K562 (cell line): Measurements from ENCODE around the gene PNRC1. TPM values are rescaled to one million over a fixed set of nuclear protein-coding genes. Genes with fewer than 3 reads are reported as not detected.

Source experiments
- BCLAF1 ChIP-seq, 2 experiments: fragments of 450-650 bp in 1 of 2; IDR thresholded peaks; 2 replicates each; pipeline ENCODE4 v1.6.1; 2011 to 2017; ENCODE audit warnings: low read depth in 2 of 2, antibody characterized with exemption in 1 of 2, borderline replicate concordance in 1 of 2, low read length in 1 of 2, mild to moderate bottlenecking in 1 of 2, mixed read lengths in 1 of 2; ENCODE audit not compliant: control insufficient read depth in 1 of 2
- IRF9 ChIP-seq: fragments of 450-650 bp; IDR thresholded peaks from 2 replicates; pipeline ENCODE4 v1.6.1; 2016; ENCODE audit warnings: missing biosample characterization, missing genetic modification characterization
- MYNN ChIP-seq, 2 experiments: sonication (generic); formaldehyde crosslinking in 1 of 2; IDR thresholded peaks; 2 replicates each; pipeline versions ENCODE4 v1.5.0 to v1.6.1; 2016 to 2020; ENCODE audit warnings: antibody characterized with exemption in 1 of 2, missing genetic modification reagents in 1 of 2
- TRIM24 ChIP-seq, 2 experiments: fragments of 450-650 bp; IDR thresholded peaks; 2 replicates each; pipeline ENCODE4 v1.6.1; 2016
- ZNF12 ChIP-seq: sonication (generic); formaldehyde crosslinking; IDR thresholded peaks from 2 replicates; pipeline ENCODE4 v1.4.0; 2020; ENCODE audit warnings: mild to moderate bottlenecking, missing genetic modification reagents
- ZNF24 ChIP-seq: fragments of 450-650 bp; IDR thresholded peaks from 2 replicates; pipeline ENCODE4 v1.6.1; 2016
- ZNF318 ChIP-seq, 2 experiments: fragments of 450-650 bp; IDR thresholded peaks; 2 replicates each; pipeline ENCODE4 v1.6.1; 2016; ENCODE audit warnings: mild to moderate bottlenecking in 2 of 2, borderline replicate concordance in 1 of 2, low read depth in 1 of 2, moderate library complexity in 1 of 2
- ZNF707 ChIP-seq: fragments of 250-450 bp; sonication (Bioruptor Pico); conservative IDR thresholded peaks from 2 replicates; pipeline ENCODE4 v1.8.0; 2022; ENCODE audit warnings: inconsistent platforms, mild to moderate bottlenecking, moderate library complexity
- ZNF740 ChIP-seq, 3 experiments: fragments of 200-800 bp in 1 of 3; sonication (Bioruptor generic) in 1 of 3; sonication (generic) in 1 of 3; formaldehyde crosslinking in 1 of 3; IDR thresholded peaks; 2 replicates each; pipeline versions ENCODE4 v1.6.1 to v1.8.0; 2016 to 2022; ENCODE audit warnings: mild to moderate bottlenecking in 2 of 3, missing compliant biosample characterization in 2 of 3, missing genetic modification characterization in 2 of 3, missing genetic modification reagents in 1 of 3
- ZNF77 ChIP-seq: fragments of 250-450 bp; sonication (Bioruptor Pico); IDR thresholded peaks from 2 replicates; pipeline ENCODE4 v1.5.0; 2020
- polyA plus RNA-seq, 8 experiments: library from polyadenylated mRNA; depleted of rRNA in 4 of 8; stranded (reverse) in 5 of 8; unstranded in 3 of 8; fragments of >200 nt; fragmentation: Nextera tagmentation in 2 of 8; fragmentation: Illumina TruSeq in 1 of 8; extraction: Ambion mirVana in 2 of 8; extraction: Trizol in 1 of 8; gene quantifications; 2 replicates each; pipeline versions ENCODE4 v1.2.1 to v1.2.3, GENCODE V29; 2011 to 2014; ENCODE audit warnings: inconsistent platforms in 1 of 8, missing spikeins in 1 of 8
- total RNA-seq, 7 experiments: library from RNA; depleted of rRNA in 6 of 7; stranded (reverse); fragments of >200 nt in 6 of 7; fragmentation: Illumina TruSeq in 2 of 7; extraction: Trizol in 2 of 7; gene quantifications; 2 replicates each; pipeline versions ENCODE4 v1.2.1 to v1.2.3, GENCODE V29; 2011 to 2021; ENCODE audit warnings: low replicate concordance in 1 of 7
- TF ChIP-seq, protein P1 (sequence below): sonication (generic); formaldehyde crosslinking; IDR thresholded peaks from 2 replicates; pipeline ENCODE4 v1.8.1; 2022; ENCODE audit warnings: missing genetic modification reagents

Gene PNRC1
- total and polyA plus RNA-seq, 9 of the 15 experiments (the other 6 are each of a cell fraction or from before 2014, with no cell fraction given), result 1.2 to 10.8 (median 6.5) TPM

GRCh38 chr6:89073014-89073620 is 7.4 kb upstream of the PNRC1 start (continued):
- TF ChIP-seq MYNN (IDR thresholded peaks at IDR 0.05) (no peak), MYNN (CRISPR knock-in tag; IDR thresholded peaks at IDR 0.05) (no peak), ZNF12 (CRISPR knock-in tag) (no peak), ZNF707 (CRISPR knock-in tag) (peak; percentile 83), ZNF24 (no peak), BCLAF1 (IDR thresholded peaks at IDR 0.05; ENCODE audit: borderline replicate concordance in 1 of 2, control insufficient read depth in 1 of 2, low read depth in 2 of 2, low read length in 1 of 2) (no peak), TRIM24 (IDR thresholded peaks at IDR 0.05) (peak; percentile 88 to 91), ZNF740 (CRISPR knock-in tag; IDR thresholded peaks at IDR 0.05) (peak; percentile 56; the same call in 1 of the 2 replicates), ZNF740 (tag; IDR thresholded peaks at IDR 0.05) (peak in 1 of 2 experiments; percentile 61; a peak in 1 of 4 replicates), ZNF318 (IDR thresholded peaks at IDR 0.05; ENCODE audit: borderline replicate concordance in 1 of 2, low read depth in 1 of 2) (no peak), IRF9 (tag) (no peak; the same call in 1 of the 2 replicates), ZNF77 (CRISPR knock-in tag) (no peak)
- TF ChIP-seq, protein P1, sequence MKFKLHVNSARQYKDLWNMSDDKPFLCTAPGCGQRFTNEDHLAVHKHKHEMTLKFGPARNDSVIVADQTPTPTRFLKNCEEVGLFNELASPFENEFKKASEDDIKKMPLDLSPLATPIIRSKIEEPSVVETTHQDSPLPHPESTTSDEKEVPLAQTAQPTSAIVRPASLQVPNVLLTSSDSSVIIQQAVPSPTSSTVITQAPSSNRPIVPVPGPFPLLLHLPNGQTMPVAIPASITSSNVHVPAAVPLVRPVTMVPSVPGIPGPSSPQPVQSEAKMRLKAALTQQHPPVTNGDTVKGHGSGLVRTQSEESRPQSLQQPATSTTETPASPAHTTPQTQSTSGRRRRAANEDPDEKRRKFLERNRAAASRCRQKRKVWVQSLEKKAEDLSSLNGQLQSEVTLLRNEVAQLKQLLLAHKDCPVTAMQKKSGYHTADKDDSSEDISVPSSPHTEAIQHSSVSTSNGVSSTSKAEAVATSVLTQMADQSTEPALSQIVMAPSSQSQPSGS (CRISPR knock-in tag), result no peak
